HG03521 (cell line): ENCODE results near the gene TRIM67.

Experiments used
- ATAC-seq: cut with Tn5 transposase; IDR thresholded peaks from one replicate; pipeline ENCODE4 v1.9.1; 2021; ENCODE audit warnings: mild to moderate bottlenecking, moderate library complexity; ENCODE audit not compliant: unreplicated experiment

Gene TRIM67

GRCh38 chr1:231182317-231182716, 20.5 kb downstream of the TRIM67 start:
- no peak for ATAC-seq

GRCh38 chr1:231183639-231184590, 22.1 kb downstream of the TRIM67 start:
- no peak for ATAC-seq

- no peak for ATAC-seq
Measured at GRCh38 chr1:231184891-231185290, 23.0 kb downstream of the TRIM67 start.

- no peak for ATAC-seq
Measured at GRCh38 chr1:231185391-231185790, 23.5 kb downstream of the TRIM67 start.

- ATAC-seq = no peak
Measured at GRCh38 chr1:231186356-231187115, 24.7 kb downstream of the TRIM67 start.

- no peak for ATAC-seq
Measured at GRCh38 chr1:231187571-231187970, 25.7 kb downstream of the TRIM67 start.

- no peak for ATAC-seq
Measured at GRCh38 chr1:231188072-231188471, 26.2 kb downstream of the TRIM67 start.

GRCh38 chr1:231188768-231189167, 26.9 kb downstream of the TRIM67 start:
- no peak for ATAC-seq

GRCh38 chr1:231189683-231190270, 27.9 kb downstream of the TRIM67 start:
- no peak for ATAC-seq

GRCh38 chr1:231190456-231190855, 28.6 kb downstream of the TRIM67 start:
- no peak for ATAC-seq

- no peak for ATAC-seq
Measured at GRCh38 chr1:231192620-231193163, 30.8 kb downstream of the TRIM67 start.

GRCh38 chr1:231193710-231194340, 32.0 kb downstream of the TRIM67 start:
- ATAC-seq = no peak

- ATAC-seq = no peak
Measured at GRCh38 chr1:231194476-231194842, 32.6 kb downstream of the TRIM67 start.

- ATAC-seq = no peak
Measured at GRCh38 chr1:231194843-231195516, 33.1 kb downstream of the TRIM67 start.

- ATAC-seq = no peak
Measured at GRCh38 chr1:231196307-231196706, 34.4 kb downstream of the TRIM67 start.

- ATAC-seq = no peak
Measured at GRCh38 chr1:231196728-231197127, 34.9 kb downstream of the TRIM67 start.

- no peak for ATAC-seq
Measured at GRCh38 chr1:231199868-231200267, 38.0 kb downstream of the TRIM67 start.

GRCh38 chr1:231200388-231201031, 38.7 kb downstream of the TRIM67 start:
- no peak for ATAC-seq

GRCh38 chr1:231201375-231201978, 39.6 kb downstream of the TRIM67 start:
- no peak for ATAC-seq
